ENCODE results near the gene FLAD1.

Gene FLAD1

DNA sequence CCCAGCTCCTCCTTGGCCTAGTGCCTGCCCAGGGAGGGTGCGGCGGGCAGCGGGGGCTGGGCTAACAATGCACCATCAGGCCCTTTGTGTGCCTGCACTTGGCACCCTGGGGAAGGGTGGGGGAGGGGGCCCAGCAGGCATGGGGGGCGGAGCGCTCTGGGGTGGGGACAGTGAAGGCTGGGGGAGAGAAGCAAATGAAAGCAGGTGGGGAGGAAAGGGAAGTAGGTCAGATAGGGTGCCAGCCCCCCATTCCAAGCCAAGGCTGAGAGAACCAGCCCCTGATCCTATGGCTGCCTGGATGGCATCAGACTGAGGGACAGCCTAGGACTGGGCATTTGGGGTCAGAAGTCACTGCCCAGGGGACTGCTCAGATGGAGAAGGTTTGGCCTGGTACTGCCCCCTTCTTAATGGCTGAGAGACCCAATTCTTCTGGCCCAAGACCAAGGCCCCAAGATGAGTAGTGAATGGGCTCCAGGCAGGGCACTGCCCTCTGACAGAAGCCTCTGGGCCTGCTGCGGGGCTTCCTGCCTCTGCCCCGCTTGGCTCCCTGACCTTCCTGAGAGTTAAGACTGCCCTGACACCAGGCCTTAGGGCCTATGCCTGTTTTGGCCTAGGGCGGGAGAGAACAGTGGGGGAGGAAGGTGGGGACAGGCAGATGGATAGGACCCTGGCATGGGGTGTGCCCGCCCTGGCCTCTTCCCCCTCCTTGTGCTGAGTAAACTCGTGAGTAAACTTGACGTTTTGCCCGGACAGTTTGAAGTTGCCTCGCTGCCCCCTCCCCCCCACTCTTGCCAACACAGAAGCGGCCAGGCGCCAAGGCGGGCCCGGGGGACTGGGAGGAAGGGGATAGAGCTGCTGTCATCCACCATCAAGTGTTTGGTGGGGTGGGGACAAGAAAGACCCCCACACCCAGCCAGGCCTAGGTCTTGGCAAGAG is 22.2 kb downstream of the FLAD1 start:
- no peak for DNase-seq

- DNase-seq, result peak; percentile 79
Observed at GRCh38 chr1:155006601-155007101, 23.5 kb downstream of the FLAD1 start.

DNA sequence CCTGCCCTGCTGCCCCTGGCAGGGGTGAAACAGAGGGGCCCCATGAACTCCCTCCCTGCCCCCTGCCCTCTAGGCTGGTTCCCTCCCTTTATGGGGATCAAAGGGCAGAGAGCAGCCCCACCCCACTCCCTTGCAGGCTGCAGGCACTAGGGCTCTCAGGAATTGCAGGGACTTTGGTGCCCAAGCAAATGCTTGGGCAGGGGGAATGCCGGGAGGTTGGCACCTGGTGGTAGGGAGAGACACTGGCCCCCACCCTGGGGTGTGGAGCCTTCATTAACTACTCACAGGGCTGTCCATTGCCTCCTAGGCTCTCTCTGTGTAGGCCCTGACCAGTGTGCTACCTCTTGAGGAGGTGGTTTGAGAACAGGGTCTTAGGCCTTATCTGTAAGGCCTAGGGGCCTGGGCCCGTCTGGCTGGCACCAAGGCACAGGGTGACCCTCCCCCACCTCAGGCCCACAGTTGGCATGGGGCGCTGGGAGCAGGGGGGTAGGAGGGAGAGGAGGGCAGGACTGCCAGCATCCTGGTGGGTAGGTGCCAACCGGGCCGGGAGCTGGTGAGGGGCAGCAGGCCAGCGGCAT is 24.2 kb downstream of the FLAD1 start:
- no peak for DNase-seq

- DNase-seq, result no peak
Observed at GRCh38 chr1:155008015-155008941, 25.1 kb downstream of the FLAD1 start.

DNA sequence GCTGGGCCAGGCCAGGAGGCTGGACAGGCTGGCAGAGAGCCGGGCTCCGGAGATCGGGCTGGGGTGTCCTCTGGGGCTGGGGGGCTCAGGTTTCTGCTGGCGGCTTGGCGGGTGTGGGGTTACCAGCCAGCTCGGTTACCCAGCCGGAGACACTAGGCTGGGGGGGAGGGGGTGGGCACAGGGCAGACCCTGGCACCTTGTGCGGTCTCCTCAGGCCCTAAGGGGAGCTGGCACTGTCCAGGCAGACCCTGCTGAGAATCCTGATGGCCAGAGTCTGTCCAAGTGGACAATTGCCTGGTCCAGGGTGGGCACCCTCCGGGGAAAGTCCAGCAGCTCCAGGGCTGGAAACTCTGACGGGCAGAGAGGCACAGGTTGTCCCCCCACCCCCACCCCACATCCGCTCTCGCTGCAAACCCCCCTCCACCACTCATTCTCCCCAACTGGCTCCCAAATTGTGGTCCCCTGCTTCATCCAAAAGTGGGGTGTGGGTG is 26.1 kb downstream of the FLAD1 start:
- DNase-seq, result no peak

DNA sequence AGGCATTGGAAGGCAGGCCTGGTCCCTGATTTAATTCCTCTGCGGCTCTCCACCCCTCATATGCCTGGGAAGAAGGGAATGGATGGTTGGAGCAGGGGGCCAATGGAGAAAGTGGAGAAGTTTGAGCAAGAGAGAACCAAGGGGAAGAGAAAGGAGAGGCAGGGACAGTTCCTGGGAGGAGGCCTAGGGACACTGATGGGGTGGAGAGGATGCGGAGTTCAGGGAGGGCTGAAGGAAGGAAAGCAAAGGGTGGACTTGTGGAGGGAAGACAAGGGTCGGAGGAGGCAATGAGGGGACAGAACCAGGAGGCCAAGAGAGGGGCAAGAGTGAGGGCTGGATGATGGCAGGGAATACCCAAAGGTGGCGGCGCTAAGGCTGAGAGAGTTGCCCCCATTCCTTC is 26.6 kb downstream of the FLAD1 start:
- no peak for DNase-seq

DNA sequence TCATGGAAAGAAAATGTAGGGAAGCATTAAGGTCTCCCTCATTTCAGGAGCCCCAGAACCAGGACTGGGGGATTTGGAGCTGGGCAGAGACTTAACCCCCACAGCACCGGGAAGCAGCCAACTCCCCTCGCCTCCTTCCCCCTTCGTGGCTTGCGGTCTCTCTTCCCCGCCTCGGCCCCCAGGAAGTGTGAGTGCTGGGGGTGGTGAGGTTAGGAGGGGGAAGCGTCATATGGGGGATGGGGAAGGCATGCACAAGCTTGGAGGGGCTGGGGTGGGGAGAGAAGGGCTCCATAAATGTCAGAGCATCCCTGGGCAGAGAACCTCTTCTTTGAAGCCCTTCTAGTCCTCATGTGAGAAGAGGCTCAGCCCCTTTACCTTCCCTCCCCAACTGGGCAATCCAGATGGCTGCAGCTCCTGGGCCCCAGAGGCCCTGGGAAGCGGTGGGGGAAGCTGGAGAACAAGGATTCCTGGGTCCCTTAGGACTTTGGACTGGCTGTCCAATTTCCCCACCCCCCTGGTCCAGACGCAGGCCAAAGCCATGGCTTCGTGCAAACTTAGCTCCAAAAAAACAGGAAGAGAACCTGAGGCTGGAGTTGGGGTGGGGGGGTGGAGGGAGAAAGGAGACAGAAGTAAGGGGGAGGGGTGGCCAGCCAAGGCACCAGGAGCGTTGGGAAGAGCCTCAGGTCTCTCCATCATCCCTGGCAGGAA is 27.2 kb downstream of the FLAD1 start:
- no peak for DNase-seq

GRCh38 chr1:155011004-155011416 is 27.9 kb downstream of the FLAD1 start:
- DNase-seq, result no peak

- no peak for DNase-seq
Observed at GRCh38 chr1:155011437-155012025, 28.4 kb downstream of the FLAD1 start.

- no peak for DNase-seq
Observed at GRCh38 chr1:155012026-155012546, 28.9 kb downstream of the FLAD1 start.

GRCh38 chr1:155012776-155013602 is 29.8 kb downstream of the FLAD1 start:
- DNase-seq, result no peak

GRCh38 chr1:155013632-155014031 is 30.5 kb downstream of the FLAD1 start:
- no peak for DNase-seq

DNA sequence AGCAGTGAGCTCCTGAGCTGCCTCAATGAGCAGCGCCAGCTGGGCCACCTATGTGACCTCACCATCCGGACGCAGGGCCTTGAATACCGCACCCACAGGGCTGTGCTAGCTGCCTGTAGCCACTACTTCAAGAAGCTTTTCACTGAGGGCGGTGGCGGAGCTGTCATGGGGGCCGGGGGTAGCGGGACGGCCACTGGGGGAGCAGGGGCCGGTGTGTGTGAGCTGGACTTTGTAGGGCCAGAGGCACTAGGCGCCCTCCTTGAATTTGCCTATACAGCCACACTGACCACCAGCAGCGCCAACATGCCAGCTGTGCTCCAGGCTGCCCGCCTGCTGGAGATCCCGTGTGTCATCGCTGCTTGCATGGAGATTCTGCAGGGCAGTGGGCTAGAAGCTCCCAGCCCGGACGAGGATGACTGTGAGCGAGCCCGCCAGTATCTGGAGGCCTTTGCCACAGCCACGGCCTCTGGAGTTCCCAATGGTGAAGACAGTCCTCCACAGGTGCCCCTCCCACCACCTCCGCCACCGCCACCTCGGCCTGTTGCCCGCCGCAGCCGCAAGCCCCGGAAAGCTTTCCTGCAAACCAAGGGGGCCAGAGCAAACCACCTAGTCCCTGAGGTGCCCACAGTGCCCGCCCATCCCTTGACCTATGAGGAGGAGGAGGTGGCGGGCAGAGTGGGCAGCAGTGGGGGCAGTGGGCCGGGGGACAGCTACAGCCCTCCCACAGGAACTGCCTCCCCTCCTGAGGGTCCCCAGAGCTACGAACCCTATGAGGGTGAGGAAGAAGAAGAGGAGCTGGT is 31.8 kb downstream of the FLAD1 start:
- DNase-seq, result no peak

- DNase-seq, result no peak
Observed at GRCh38 chr1:155015527-155016230, 32.5 kb downstream of the FLAD1 start.

DNA sequence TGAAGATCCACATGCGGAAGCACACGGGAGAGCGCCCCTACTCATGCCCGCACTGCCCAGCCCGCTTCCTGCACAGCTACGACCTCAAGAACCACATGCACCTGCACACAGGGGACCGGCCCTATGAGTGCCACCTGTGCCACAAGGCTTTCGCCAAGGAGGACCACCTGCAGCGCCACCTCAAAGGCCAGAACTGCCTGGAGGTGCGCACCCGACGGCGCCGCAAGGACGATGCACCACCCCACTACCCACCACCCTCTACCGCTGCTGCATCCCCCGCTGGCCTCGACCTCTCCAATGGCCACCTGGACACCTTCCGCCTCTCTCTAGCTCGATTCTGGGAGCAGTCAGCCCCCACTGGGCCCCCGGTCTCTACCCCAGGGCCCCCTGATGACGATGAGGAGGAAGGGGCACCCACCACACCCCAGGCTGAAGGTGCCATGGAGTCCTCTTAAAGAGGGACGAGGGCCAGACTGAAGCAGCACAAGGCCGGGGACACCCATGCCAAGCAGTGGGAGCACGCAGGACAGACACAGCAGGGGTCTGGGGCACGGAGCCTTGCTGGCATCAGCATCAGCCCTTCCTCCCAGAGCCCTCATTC is 33.2 kb downstream of the FLAD1 start:
- no peak for DNase-seq

GRCh38 chr1:155017041-155017945 is 34.1 kb downstream of the FLAD1 start:
- DNase-seq, result peak; percentile 67

GRCh38 chr1:155017946-155018316 is 34.8 kb downstream of the FLAD1 start:
- no peak for DNase-seq
